Adrenal gland (tissue), 5 donors: ENCODE results near the gene KIAA0513.

Source experiments
- CTCF ChIP-seq, 6 experiments: fragments of 450-650 bp in 4 of 6; fragments of 200-600 bp in 2 of 6; sonication (generic) in 1 of 6; IDR thresholded peaks; 1 replicate in 5 of 6; 2 replicates in 1 of 6; pipeline versions ENCODE4 v1.5.1 to v1.8.0; 2016 to 2021; ENCODE audit warnings: antibody characterized with exemption in 6 of 6, mild to moderate bottlenecking in 2 of 6, moderate library complexity in 1 of 6
- POLR2A ChIP-seq, 2 donors: fragments of 450-650 bp; IDR thresholded peaks; one replicate each; pipeline ENCODE4 v1.6.1; 2017; ENCODE audit warnings: antibody characterized with exemption in 2 of 2, mild to moderate bottlenecking in 2 of 2, moderate library complexity in 1 of 2
- donor health status: DM: no; HTN: no; CAD: no.

DNA sequence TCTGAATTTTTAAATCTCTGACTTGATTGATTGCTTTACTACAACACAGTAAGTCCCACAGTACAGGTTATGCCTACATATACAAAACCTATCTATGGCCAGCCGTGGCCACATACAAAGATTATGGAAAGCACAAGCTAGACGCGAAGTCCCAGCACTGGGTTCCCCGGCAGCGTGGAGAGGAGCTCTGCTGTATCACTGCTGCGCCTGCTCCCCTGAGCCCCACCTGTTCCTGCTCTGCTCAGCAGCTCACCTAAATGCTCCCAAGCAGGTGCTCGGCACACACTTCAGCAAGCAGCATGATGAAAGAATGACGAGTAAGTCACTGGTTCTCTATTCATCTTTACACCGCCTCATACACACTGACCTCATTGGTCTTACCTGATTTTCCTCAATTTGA is 36.8 kb upstream of the KIAA0513 start:
- TF ChIP-seq POLR2A (IDR thresholded peaks at IDR 0.05): no peak
- no peak for TF ChIP-seq CTCF (IDR thresholded peaks at IDR 0.05)
